ENCODE measurements around the gene TCN2.

DNA sequence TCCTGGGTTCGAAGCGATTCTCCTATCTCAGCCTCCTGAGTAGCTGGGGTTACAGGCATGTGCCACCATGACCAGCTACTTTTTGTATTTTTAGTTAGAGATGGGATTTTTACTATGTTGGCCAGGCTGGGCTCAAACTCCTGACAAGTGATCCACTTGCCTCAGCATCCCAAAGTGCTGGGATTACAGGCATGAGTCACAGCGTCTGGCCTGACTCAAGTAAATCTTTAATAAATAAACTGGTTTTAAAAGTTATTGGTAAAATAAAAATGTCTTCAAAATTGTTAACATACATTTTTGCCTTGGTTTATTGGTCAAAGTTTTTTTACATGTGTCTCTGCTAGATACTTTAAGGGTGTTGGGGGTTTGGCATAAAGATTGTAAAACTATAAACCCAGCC, 8.0 kb upstream of the TCN2 start:
- TF ChIP-seq, protein P1, sequence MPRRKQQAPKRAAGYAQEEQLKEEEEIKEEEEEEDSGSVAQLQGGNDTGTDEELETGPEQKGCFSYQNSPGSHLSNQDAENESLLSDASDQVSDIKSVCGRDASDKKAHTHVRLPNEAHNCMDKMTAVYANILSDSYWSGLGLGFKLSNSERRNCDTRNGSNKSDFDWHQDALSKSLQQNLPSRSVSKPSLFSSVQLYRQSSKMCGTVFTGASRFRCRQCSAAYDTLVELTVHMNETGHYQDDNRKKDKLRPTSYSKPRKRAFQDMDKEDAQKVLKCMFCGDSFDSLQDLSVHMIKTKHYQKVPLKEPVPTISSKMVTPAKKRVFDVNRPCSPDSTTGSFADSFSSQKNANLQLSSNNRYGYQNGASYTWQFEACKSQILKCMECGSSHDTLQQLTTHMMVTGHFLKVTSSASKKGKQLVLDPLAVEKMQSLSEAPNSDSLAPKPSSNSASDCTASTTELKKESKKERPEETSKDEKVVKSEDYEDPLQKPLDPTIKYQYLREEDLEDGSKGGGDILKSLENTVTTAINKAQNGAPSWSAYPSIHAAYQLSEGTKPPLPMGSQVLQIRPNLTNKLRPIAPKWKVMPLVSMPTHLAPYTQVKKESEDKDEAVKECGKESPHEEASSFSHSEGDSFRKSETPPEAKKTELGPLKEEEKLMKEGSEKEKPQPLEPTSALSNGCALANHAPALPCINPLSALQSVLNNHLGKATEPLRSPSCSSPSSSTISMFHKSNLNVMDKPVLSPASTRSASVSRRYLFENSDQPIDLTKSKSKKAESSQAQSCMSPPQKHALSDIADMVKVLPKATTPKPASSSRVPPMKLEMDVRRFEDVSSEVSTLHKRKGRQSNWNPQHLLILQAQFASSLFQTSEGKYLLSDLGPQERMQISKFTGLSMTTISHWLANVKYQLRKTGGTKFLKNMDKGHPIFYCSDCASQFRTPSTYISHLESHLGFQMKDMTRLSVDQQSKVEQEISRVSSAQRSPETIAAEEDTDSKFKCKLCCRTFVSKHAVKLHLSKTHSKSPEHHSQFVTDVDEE (CRISPR knock-in tag; IDR thresholded peaks at IDR 0.05), result no peak
- TF ChIP-seq ARNTL (CRISPR knock-in tag; IDR thresholded peaks at IDR 0.05; ENCODE audit: borderline replicate concordance, low read depth) (no peak), TCF4 (CRISPR knock-in tag; IDR thresholded peaks at IDR 0.05; ENCODE audit: borderline replicate concordance) (no peak), ISL1 (CRISPR knock-in tag; IDR thresholded peaks at IDR 0.05) (no peak), ZNF565 (CRISPR knock-in tag; conservative IDR thresholded peaks at IDR 0.05; ENCODE audit: low read depth) (no peak), ZNF70 (CRISPR knock-in tag; IDR thresholded peaks at IDR 0.05) (no peak), RARB (CRISPR knock-in tag; IDR thresholded peaks at IDR 0.05) (no peak), OSR1 (CRISPR knock-in tag; IDR thresholded peaks at IDR 0.05) (no peak), SNAI2 (CRISPR knock-in tag; IDR thresholded peaks at IDR 0.05) (no peak), ESRRG (CRISPR knock-in tag; IDR thresholded peaks at IDR 0.05) (no peak), TOX (CRISPR knock-in tag; IDR thresholded peaks at IDR 0.05; ENCODE audit: borderline replicate concordance) (no peak)
- TF ChIP-seq, protein P2, sequence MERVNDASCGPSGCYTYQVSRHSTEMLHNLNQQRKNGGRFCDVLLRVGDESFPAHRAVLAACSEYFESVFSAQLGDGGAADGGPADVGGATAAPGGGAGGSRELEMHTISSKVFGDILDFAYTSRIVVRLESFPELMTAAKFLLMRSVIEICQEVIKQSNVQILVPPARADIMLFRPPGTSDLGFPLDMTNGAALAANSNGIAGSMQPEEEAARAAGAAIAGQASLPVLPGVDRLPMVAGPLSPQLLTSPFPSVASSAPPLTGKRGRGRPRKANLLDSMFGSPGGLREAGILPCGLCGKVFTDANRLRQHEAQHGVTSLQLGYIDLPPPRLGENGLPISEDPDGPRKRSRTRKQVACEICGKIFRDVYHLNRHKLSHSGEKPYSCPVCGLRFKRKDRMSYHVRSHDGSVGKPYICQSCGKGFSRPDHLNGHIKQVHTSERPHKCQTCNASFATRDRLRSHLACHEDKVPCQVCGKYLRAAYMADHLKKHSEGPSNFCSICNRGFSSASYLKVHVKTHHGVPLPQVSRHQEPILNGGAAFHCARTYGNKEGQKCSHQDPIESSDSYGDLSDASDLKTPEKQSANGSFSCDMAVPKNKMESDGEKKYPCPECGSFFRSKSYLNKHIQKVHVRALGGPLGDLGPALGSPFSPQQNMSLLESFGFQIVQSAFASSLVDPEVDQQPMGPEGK (CRISPR knock-in tag; IDR thresholded peaks at IDR 0.05; ENCODE audit: borderline replicate concordance), result no peak
- TF ChIP-seq, protein P3, sequence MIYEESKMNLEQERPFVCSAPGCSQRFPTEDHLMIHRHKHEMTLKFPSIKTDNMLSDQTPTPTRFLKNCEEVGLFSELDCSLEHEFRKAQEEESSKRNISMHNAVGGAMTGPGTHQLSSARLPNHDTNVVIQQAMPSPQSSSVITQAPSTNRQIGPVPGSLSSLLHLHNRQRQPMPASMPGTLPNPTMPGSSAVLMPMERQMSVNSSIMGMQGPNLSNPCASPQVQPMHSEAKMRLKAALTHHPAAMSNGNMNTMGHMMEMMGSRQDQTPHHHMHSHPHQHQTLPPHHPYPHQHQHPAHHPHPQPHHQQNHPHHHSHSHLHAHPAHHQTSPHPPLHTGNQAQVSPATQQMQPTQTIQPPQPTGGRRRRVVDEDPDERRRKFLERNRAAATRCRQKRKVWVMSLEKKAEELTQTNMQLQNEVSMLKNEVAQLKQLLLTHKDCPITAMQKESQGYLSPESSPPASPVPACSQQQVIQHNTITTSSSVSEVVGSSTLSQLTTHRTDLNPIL (CRISPR knock-in tag; IDR thresholded peaks at IDR 0.05; ENCODE audit: low read depth), result no peak
- TF ChIP-seq, protein P4, sequence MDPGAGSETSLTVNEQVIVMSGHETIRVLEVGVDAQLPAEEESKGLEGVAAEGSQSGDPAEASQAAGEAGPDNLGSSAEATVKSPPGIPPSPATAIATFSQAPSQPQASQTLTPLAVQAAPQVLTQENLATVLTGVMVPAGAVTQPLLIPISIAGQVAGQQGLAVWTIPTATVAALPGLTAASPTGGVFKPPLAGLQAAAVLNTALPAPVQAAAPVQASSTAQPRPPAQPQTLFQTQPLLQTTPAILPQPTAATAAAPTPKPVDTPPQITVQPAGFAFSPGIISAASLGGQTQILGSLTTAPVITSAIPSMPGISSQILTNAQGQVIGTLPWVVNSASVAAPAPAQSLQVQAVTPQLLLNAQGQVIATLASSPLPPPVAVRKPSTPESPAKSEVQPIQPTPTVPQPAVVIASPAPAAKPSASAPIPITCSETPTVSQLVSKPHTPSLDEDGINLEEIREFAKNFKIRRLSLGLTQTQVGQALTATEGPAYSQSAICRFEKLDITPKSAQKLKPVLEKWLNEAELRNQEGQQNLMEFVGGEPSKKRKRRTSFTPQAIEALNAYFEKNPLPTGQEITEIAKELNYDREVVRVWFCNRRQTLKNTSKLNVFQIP (CRISPR knock-in tag; IDR thresholded peaks at IDR 0.05; ENCODE audit: borderline replicate concordance, low read depth), result no peak
